HCT116 (cell line): Measurements from ENCODE around the gene MMP17. TPM values are rescaled to one million over a fixed set of nuclear protein-coding genes. Genes with fewer than 3 reads are reported as not detected.

Source experiments
- ATAC-seq: fragments of 200-7000 bp; cut with Tn5 transposase; 2 replicates; pipeline ENCODE4 v1.9.1; 2020; ENCODE audit warnings: mild to moderate bottlenecking, moderate library complexity
- BruUV-seq: library from RNA; stranded (reverse); fragments of 400-500 nt; replicated peaks from 2 replicates; lab custom pipeline; 2021; lab: Mats Ljungman, UMichigan
- CTCF ChIA-PET: fragments of 300-600 bp; sonication (Branson Sonifier 250); formaldehyde crosslinking; loops from one replicate; lab custom pipeline; 2021; ENCODE audit warnings: antibody characterized with exemption; lab: Charles Lee
- POLR2A ChIA-PET: fragments of 300-600, 350-600 bp; sonication (Branson Sonifier 250); formaldehyde crosslinking; loops from one replicate; lab custom pipeline; 2021; ENCODE audit warnings: antibody characterized with exemption; lab: Charles Lee
- RAD21 ChIA-PET, 2 experiments: fragments of 300-600 bp; sonication (Branson Sonifier 250); formaldehyde crosslinking; loops; one replicate each; lab custom pipeline; 2023; ENCODE audit warnings: low total read pairs in 2 of 2; ENCODE audit not compliant: uncharacterized antibody in 2 of 2, unreplicated experiment in 2 of 2, low non-redundant PET in 1 of 2; lab: Charles Lee
- DNase-seq: peaks from one replicate; pipeline ENCODE4 v3.0.0-alpha.2; 2010; ENCODE audit warnings: low read depth, low spot score
- H2AFZ ChIP-seq: fragments of 200-600 bp; shearing (Covaris generic), sonication (generic); 2 replicates; pipeline ENCODE4 v1.6.1; 2017; ENCODE audit warnings: low read depth, mixed run types, mixed read lengths, antibody characterized with exemption, low read length; ENCODE audit not compliant: poor library complexity, severe bottlenecking
- H3K27ac ChIP-seq: 2 replicates; pipeline ENCODE4 v1.5.1; 2012; ENCODE audit warnings: low read depth, low read length
- H3K27me3 ChIP-seq: fragments of 200-600 bp; sonication (generic); 2 replicates; pipeline ENCODE4 v1.6.1; 2016; ENCODE audit warnings: mixed run types, low read length, mixed read lengths; ENCODE audit not compliant: insufficient read depth
- H3K36me3 ChIP-seq, 2 experiments: fragments of 200-500 bp in 1 of 2; fragments of 200-600 bp in 1 of 2; sonication (Bioruptor generic) in 1 of 2; sonication (generic) in 1 of 2; 2 replicates each; pipeline versions ENCODE4 v1.5.1 to v1.6.1; 2014 to 2016; ENCODE audit warnings: low read length in 2 of 2, inconsistent platforms in 1 of 2, mixed read lengths in 1 of 2, mixed run types in 1 of 2; ENCODE audit not compliant: insufficient read depth in 2 of 2, control insufficient read depth in 1 of 2
- H3K4me1 ChIP-seq, 2 experiments: fragments of 200-600 bp in 1 of 2; sonication (generic) in 1 of 2; 2 replicates each; pipeline versions ENCODE4 v1.5.1 to v1.6.1; 2012 to 2017; ENCODE audit warnings: low read length in 2 of 2, inconsistent platforms in 1 of 2, mild to moderate bottlenecking in 1 of 2, mixed read lengths in 1 of 2, mixed run types in 1 of 2, moderate library complexity in 1 of 2; ENCODE audit not compliant: insufficient read depth in 2 of 2, control insufficient read depth in 1 of 2
- H3K4me2 ChIP-seq: fragments of 200-600 bp; sonication (generic); 2 replicates; pipeline ENCODE4 v1.6.1; 2017; ENCODE audit warnings: mixed run types, low read length, mixed read lengths
- H3K4me3 ChIP-seq, 2 experiments: fragments of 200-600 bp in 1 of 2; sonication (generic) in 1 of 2; replicated peaks in 1 of 2; 2 replicates each; pipeline ENCODE4 v1.5.1; 2011 to 2016; ENCODE audit warnings: low read length in 2 of 2, control low read depth in 1 of 2, low read depth in 1 of 2, mild to moderate bottlenecking in 1 of 2, mixed read lengths in 1 of 2, mixed run types in 1 of 2
- H3K79me2 ChIP-seq: fragments of 200-600 bp; sonication (generic); 2 replicates; pipeline ENCODE4 v1.6.1; 2017; ENCODE audit warnings: mild to moderate bottlenecking, mixed run types, low read length, moderate library complexity, mixed read lengths; ENCODE audit not compliant: insufficient read depth
- H3K9ac ChIP-seq: fragments of 200-600 bp; sonication (generic); 2 replicates; pipeline ENCODE4 v1.6.1; 2016; ENCODE audit warnings: low read length, mixed read lengths
- H3K9me2 ChIP-seq: fragments of 200-600 bp; sonication (generic), shearing (Covaris generic); 2 replicates; pipeline ENCODE4 v1.6.1; 2017; ENCODE audit warnings: mixed run types, mild to moderate bottlenecking, moderate library complexity; ENCODE audit not compliant: insufficient read depth
- H3K9me3 ChIP-seq, 2 experiments: fragments of 200-500 bp in 1 of 2; fragments of 200-600 bp in 1 of 2; sonication (Bioruptor generic) in 1 of 2; sonication (generic) in 1 of 2; 2 replicates each; pipeline ENCODE4 v1.6.1; 2014 to 2017; ENCODE audit warnings: low read length in 2 of 2, mixed read lengths in 2 of 2, inconsistent platforms in 1 of 2, low read depth in 1 of 2, mild to moderate bottlenecking in 1 of 2, mixed run types in 1 of 2, moderate library complexity in 1 of 2; ENCODE audit not compliant: control insufficient read depth in 1 of 2, insufficient read depth in 1 of 2
- H4K20me1 ChIP-seq: fragments of 200-600 bp; sonication (generic), shearing (Covaris generic); 2 replicates; pipeline ENCODE4 v1.6.1; 2017; ENCODE audit warnings: mixed run types, mild to moderate bottlenecking, moderate library complexity; ENCODE audit not compliant: insufficient read depth
- EGR1 ChIP-seq: IDR thresholded peaks from 2 replicates; pipeline ENCODE4 v1.6.1; 2012; ENCODE audit warnings: low read depth
- EZH2 ChIP-seq: fragments of 200-600 bp; sonication (generic); IDR thresholded peaks from 2 replicates; pipeline ENCODE4 v1.6.1; 2017; ENCODE audit warnings: antibody characterized with exemption, mixed run types
- EZH2phosphoT487 ChIP-seq: fragments of 200-600 bp; IDR thresholded peaks from 2 replicates; pipeline ENCODE4 v1.6.1; 2018; ENCODE audit warnings: antibody characterized with exemption, borderline replicate concordance
- FOSL1 ChIP-seq: IDR thresholded peaks from 2 replicates; pipeline ENCODE4 v1.6.1; 2012; ENCODE audit warnings: low read depth
- JUND ChIP-seq: IDR thresholded peaks from 2 replicates; pipeline ENCODE4 v1.6.1; 2012
- POLR2A ChIP-seq: IDR thresholded peaks from 2 replicates; pipeline ENCODE4 v1.7.0; 2011; ENCODE audit warnings: borderline replicate concordance; ENCODE audit not compliant: insufficient read depth, insufficient read length; ENCODE audit errors: extremely low read depth
- SIN3A ChIP-seq: IDR thresholded peaks from 2 replicates; pipeline ENCODE4 v1.6.1; 2012; ENCODE audit warnings: low read depth
- SP1 ChIP-seq: IDR thresholded peaks from 2 replicates; pipeline ENCODE4 v1.6.1; 2012; ENCODE audit warnings: low read depth
- YY1 ChIP-seq: IDR thresholded peaks from 2 replicates; pipeline ENCODE4 v1.6.1; 2011; ENCODE audit warnings: low read length, low read depth, moderate library complexity, mild to moderate bottlenecking; ENCODE audit not compliant: insufficient replicate concordance; ENCODE audit errors: extremely low read depth
- ZFX ChIP-seq: fragments of 450-650 bp; IDR thresholded peaks from 2 replicates; pipeline ENCODE4 v1.6.1; 2017
- intact Hi-C: fragments of 100-400 bp; cut with micrococcal nuclease; formaldehyde crosslinking; loops from 2 replicates; pipeline ENCODE4 v1.10.0; 2022
- total RNA-seq: library from RNA; stranded (reverse); gene quantifications from one replicate; pipeline ENCODE4 v1.2.1, GENCODE V29; 2021; ENCODE audit not compliant: unreplicated experiment
- TF ChIP-seq, protein P1 (sequence below): IDR thresholded peaks from 2 replicates; pipeline ENCODE4 v1.6.1; 2011; ENCODE audit warnings: mild to moderate bottlenecking, low read length, moderate library complexity; ENCODE audit not compliant: insufficient replicate concordance; ENCODE audit errors: extremely low read depth
- TF ChIP-seq, protein P2 (sequence below): IDR thresholded peaks from 2 replicates; pipeline ENCODE4 v1.6.1; 2012
- TF ChIP-seq, protein P3 (sequence below), 3 experiments: fragments of 200-600 bp in 1 of 3; sonication (generic) in 1 of 3; IDR thresholded peaks in 2 of 3; conservative IDR thresholded peaks in 1 of 3; 2 replicates each; pipeline ENCODE4 v1.5.1; 2012 to 2017; ENCODE audit warnings: low read depth in 2 of 3, low read length in 2 of 3, antibody characterized with exemption in 1 of 3, borderline replicate concordance in 1 of 3, control low read depth in 1 of 3, mild to moderate bottlenecking in 1 of 3, mixed read lengths in 1 of 3, mixed run types in 1 of 3, moderate library complexity in 1 of 3; ENCODE audit not compliant: insufficient read depth in 1 of 3

Gene MMP17
- total RNA-seq, 1 experiment from 2014 or later, result 14.3 TPM

DNA sequence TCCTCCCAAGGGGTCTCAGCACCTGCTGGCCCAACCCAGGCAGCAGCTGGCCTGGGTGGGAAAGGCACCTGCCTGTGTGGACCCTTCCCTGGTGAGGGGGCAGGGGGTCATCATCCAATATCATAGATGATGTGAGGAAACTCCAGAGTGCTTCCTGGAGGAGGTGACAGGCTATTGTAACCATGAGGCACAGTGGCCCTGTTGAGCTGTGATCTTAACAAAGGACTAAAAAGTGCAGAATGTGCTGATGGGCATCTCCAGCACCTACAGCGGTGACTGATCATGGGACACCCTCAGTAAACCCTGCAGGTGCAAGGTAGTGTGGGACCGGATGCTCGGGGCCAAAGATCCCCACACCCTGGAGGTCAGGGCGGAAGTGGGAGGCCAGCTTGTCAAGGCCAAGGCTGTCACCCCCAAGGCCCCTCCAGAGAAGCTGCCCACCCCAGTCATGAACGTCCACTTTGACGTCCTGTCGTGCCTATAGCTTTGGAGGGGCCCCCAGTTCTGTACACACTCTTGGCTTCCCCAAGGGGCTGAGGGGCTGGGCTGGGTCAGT, 7.5 kb downstream of the MMP17 start:
- no peak overlapping the region for H3K9ac ChIP-seq
- H3K4me2 ChIP-seq, result no peak overlapping the region
- H3K36me3 ChIP-seq, result no peaks in the 10 kb centered on the region
- BruUV-seq, result no TSS peak
- H4K20me1 ChIP-seq, result no peaks in the 10 kb centered on the region
- no peak for ATAC-seq
- no peaks in the 10 kb centered on the region for H3K79me2 ChIP-seq
- no peak overlapping the region for H3K4me3 ChIP-seq
- no peaks in the 10 kb centered on the region for H3K9me2 ChIP-seq
- no peaks in the 10 kb centered on the region for H3K9me3 ChIP-seq
- TF ChIP-seq FOSL1 (no peak), JUND (no peak), ZFX (no peak), YY1 (no peak), EGR1 (no peak), EZH2 (no peak), EZH2phosphoT487 (no peak), SIN3A (no peak), POLR2A (no peak), SP1 (no peak)
- TF ChIP-seq, protein P1, sequence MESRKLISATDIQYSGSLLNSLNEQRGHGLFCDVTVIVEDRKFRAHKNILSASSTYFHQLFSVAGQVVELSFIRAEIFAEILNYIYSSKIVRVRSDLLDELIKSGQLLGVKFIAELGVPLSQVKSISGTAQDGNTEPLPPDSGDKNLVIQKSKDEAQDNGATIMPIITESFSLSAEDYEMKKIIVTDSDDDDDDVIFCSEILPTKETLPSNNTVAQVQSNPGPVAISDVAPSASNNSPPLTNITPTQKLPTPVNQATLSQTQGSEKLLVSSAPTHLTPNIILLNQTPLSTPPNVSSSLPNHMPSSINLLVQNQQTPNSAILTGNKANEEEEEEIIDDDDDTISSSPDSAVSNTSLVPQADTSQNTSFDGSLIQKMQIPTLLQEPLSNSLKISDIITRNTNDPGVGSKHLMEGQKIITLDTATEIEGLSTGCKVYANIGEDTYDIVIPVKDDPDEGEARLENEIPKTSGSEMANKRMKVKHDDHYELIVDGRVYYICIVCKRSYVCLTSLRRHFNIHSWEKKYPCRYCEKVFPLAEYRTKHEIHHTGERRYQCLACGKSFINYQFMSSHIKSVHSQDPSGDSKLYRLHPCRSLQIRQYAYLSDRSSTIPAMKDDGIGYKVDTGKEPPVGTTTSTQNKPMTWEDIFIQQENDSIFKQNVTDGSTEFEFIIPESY, result no peak
- TF ChIP-seq, protein P2, sequence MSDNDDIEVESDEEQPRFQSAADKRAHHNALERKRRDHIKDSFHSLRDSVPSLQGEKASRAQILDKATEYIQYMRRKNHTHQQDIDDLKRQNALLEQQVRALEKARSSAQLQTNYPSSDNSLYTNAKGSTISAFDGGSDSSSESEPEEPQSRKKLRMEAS, result no peak
- TF ChIP-seq, protein P3, sequence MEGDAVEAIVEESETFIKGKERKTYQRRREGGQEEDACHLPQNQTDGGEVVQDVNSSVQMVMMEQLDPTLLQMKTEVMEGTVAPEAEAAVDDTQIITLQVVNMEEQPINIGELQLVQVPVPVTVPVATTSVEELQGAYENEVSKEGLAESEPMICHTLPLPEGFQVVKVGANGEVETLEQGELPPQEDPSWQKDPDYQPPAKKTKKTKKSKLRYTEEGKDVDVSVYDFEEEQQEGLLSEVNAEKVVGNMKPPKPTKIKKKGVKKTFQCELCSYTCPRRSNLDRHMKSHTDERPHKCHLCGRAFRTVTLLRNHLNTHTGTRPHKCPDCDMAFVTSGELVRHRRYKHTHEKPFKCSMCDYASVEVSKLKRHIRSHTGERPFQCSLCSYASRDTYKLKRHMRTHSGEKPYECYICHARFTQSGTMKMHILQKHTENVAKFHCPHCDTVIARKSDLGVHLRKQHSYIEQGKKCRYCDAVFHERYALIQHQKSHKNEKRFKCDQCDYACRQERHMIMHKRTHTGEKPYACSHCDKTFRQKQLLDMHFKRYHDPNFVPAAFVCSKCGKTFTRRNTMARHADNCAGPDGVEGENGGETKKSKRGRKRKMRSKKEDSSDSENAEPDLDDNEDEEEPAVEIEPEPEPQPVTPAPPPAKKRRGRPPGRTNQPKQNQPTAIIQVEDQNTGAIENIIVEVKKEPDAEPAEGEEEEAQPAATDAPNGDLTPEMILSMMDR (IDR thresholded peaks at IDR 0.05 in 2 of 3, conservative IDR thresholded peaks at IDR 0.05 in 1 of 3; ENCODE audit: borderline replicate concordance in 1 of 3, insufficient read depth in 1 of 3, low read depth in 2 of 3, low read length in 2 of 3), result no peak
- no peak for DNase-seq
- ChIA-PET CTCF (interaction anchor here (0.6 to 0.7 kb wide), 2 partner anchors 148 to 423 kb away, joined by 3 read pairs; no protein-coding TSS in a partner anchor), POLR2A (no interaction called here), RAD21 (no interaction called here)
- no peak overlapping the region for H3K27ac ChIP-seq
- no peak overlapping the region for H2AFZ ChIP-seq
- no peaks in the 10 kb centered on the region for H3K27me3 ChIP-seq
- peaks cover 3 to 9% of the 10 kb centered on the region in 2 experiments; a peak in 3 of 4 replicates for H3K4me1 ChIP-seq
- intact Hi-C loops, result loop anchor here (1.0 kb wide), 1 partner anchor 166 kb away; no protein-coding TSS in a partner anchor
